Adrenal gland (tissue), 5 donors: ENCODE measurements around the gene CDC25B.

Source experiments
- POLR2A ChIP-seq, 2 donors: fragments of 450-650 bp; IDR thresholded peaks; one replicate each; pipeline ENCODE4 v1.6.1; 2017; ENCODE audit warnings: antibody characterized with exemption in 2 of 2, mild to moderate bottlenecking in 2 of 2, moderate library complexity in 1 of 2
- TF ChIP-seq, protein P1 (sequence below), 6 experiments: fragments of 450-650 bp in 4 of 6; fragments of 200-600 bp in 2 of 6; sonication (generic) in 1 of 6; IDR thresholded peaks; 1 replicate in 5 of 6; 2 replicates in 1 of 6; pipeline versions ENCODE4 v1.5.1 to v1.8.0; 2016 to 2021; ENCODE audit warnings: antibody characterized with exemption in 6 of 6, mild to moderate bottlenecking in 2 of 6, moderate library complexity in 1 of 6
- donor health status: DM: no; HTN: no; CAD: no.

DNA sequence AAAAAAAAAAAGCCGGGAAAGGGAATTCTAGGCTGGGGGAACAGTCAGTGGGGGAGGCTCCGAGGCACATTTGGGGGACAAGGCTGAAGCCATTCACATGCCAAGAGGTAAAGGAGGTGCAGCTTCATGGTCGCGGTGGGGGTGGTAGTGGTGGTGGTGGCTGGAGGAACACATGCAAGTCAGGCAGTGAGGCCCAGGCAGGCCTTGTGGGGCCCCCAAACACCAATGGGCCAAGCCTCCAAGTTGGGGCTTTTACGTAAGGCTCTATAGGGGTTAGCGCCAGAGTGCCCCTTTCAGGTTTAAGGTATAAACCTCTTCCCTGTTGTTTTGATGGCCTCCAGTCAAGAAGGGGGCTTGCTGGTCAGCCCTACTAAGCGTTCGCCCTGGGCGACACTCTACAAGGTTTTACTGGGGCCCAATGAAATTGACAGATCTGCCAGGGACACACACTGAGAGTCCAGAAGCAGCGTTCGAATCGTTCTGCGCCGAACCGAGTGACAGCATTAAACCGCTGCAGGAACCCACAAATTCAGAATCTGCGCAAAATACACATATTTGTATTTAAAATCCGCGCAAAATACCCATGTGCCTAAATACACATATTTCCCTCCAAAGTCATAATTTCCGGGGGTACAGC, 23.4 kb downstream of the CDC25B start:
- TF ChIP-seq, protein P1, sequence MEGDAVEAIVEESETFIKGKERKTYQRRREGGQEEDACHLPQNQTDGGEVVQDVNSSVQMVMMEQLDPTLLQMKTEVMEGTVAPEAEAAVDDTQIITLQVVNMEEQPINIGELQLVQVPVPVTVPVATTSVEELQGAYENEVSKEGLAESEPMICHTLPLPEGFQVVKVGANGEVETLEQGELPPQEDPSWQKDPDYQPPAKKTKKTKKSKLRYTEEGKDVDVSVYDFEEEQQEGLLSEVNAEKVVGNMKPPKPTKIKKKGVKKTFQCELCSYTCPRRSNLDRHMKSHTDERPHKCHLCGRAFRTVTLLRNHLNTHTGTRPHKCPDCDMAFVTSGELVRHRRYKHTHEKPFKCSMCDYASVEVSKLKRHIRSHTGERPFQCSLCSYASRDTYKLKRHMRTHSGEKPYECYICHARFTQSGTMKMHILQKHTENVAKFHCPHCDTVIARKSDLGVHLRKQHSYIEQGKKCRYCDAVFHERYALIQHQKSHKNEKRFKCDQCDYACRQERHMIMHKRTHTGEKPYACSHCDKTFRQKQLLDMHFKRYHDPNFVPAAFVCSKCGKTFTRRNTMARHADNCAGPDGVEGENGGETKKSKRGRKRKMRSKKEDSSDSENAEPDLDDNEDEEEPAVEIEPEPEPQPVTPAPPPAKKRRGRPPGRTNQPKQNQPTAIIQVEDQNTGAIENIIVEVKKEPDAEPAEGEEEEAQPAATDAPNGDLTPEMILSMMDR (IDR thresholded peaks at IDR 0.05), result no peak
- TF ChIP-seq POLR2A (IDR thresholded peaks at IDR 0.05), result no peak
